Stomach (tissue), 9 donors: ENCODE results near the gene NKAIN2. TPM values are rescaled to one million over a fixed set of nuclear protein-coding genes. Genes with fewer than 3 reads are reported as not detected.

Source experiments
- DNase-seq, 2 donors: peaks; one replicate each; pipeline versions ENCODE4 v3.0.0 to v3.0.0-alpha.2; 2013 to 2019
- H3K27ac ChIP-seq, 5 donors: fragments of 200-600 bp in 4 of 5; sonication (generic) in 4 of 5; one replicate each; pipeline ENCODE4 v1.5.1; 2013 to 2019; ENCODE audit warnings: mild to moderate bottlenecking in 1 of 5, moderate library complexity in 1 of 5
- H3K27me3 ChIP-seq, 3 donors: fragments of 200-600 bp; sonication (generic); one replicate each; pipeline ENCODE4 v1.5.1; 2017 to 2019; ENCODE audit warnings: mixed run types in 1 of 3
- H3K36me3 ChIP-seq, 4 donors: fragments of 200-600 bp; sonication (generic); 1 replicate in 3 of 4; 2 replicates in 1 of 4; pipeline ENCODE4 v1.5.1; 2016 to 2019
- H3K4me1 ChIP-seq, 4 donors: fragments of 200-600 bp; sonication (generic); one replicate each; pipeline ENCODE4 v1.5.1; 2016 to 2019
- H3K4me3 ChIP-seq, 4 donors: fragments of 200-600 bp; sonication (generic) in 3 of 4; one replicate each; pipeline ENCODE4 v1.5.1; 2016 to 2019; ENCODE audit warnings: mild to moderate bottlenecking in 1 of 4
- H3K9me3 ChIP-seq, 4 donors: fragments of 200-600 bp; sonication (generic); one replicate each; pipeline ENCODE4 v1.5.1; 2016 to 2019
- CTCF ChIP-seq, 7 experiments: fragments of 450-650 bp in 4 of 7; fragments of 200-600 bp in 3 of 7; sonication (generic) in 3 of 7; IDR thresholded peaks; one replicate each; pipeline ENCODE4 v1.5.1; 2016 to 2019; ENCODE audit warnings: antibody characterized with exemption in 7 of 7, control low read depth in 2 of 7, mild to moderate bottlenecking in 1 of 7
- EP300 ChIP-seq: sonication (generic); formaldehyde crosslinking; IDR thresholded peaks from one replicate; pipeline ENCODE4 v1.6.1; 2017; ENCODE audit warnings: antibody characterized with exemption
- POLR2A ChIP-seq, 4 donors: fragments of 450-650 bp; IDR thresholded peaks; one replicate each; pipeline ENCODE4 v1.6.1; 2016; ENCODE audit warnings: antibody characterized with exemption in 4 of 4, control low read depth in 2 of 4, mild to moderate bottlenecking in 1 of 4, moderate library complexity in 1 of 4
- POLR2AphosphoS5 ChIP-seq, 3 donors: sonication (generic); formaldehyde crosslinking; IDR thresholded peaks; one replicate each; pipeline ENCODE4 v1.6.1; 2016; ENCODE audit warnings: antibody characterized with exemption in 3 of 3
- WGBS, 5 donors: extraction: QIAGEN DNeasy Blood & Tissue Kit in 3 of 5; methylation state at CpG; one replicate each; pipeline versions ENCODE4 v1.1.5 to v1.1.7; 2013 to 2018; 5-methylcytosine and 5-hydroxymethylcytosine counted together
- intact Hi-C: fragments of 100-400 bp; cut with DNase I; formaldehyde crosslinking; loops from one replicate; pipeline ENCODE4 v1.15.1; 2023; ENCODE audit warnings: low total_unique reads
- polyA plus RNA-seq, 3 donors: library from polyadenylated mRNA; stranded (reverse); fragments of 200-250 nt; gene quantifications; one replicate each; pipeline ENCODE4 v1.2.3, GENCODE V29; 2013
- total RNA-seq, 5 donors: library from RNA; depleted of rRNA; stranded (reverse); fragments of >200 nt; gene quantifications; one replicate each; pipeline versions ENCODE4 v1.1.0 to v1.2.3, GENCODE V29; 2014 to 2016
- donor health status: healthy with polysubstance abuse.
- donor health status: Bipolar disorder and iron deficiency.
- donor health status: healthy.

Gene NKAIN2
- total and polyA plus RNA-seq, 8 donors, result 0.13 to 9.6 (median 1.5) TPM; not detected in 5

- Histone ChIP-seq H3K4me1 (peaks cover 0 to 11% (median 0%) of the 10 kb centered on the region in 4 donors), H3K9me3 (no peaks in the 10 kb centered on the region), H3K27me3 (no peaks in the 10 kb centered on the region), H3K27ac (no peak overlapping the region), H3K4me3 (no peak overlapping the region), H3K36me3 (no peaks in the 10 kb centered on the region)
- intact Hi-C loops, result no loop called here
- 38 to 60% (median 48%) methylated on average over 6 of the region's 6 CpGs for WGBS, 5 donors
- TF ChIP-seq CTCF (IDR thresholded peaks at IDR 0.05) (no peak), POLR2AphosphoS5 (IDR thresholded peaks at IDR 0.05) (no peak), POLR2A (IDR thresholded peaks at IDR 0.05) (no peak), EP300 (no peak)
- DNase-seq, result no peak
Measured at GRCh38 chr6:124073021-124073420, 269.4 kb downstream of the NKAIN2 start.

- no peak for TF ChIP-seq EP300
- no peaks in the 10 kb centered on the region for H3K9me3 ChIP-seq
- no peak overlapping the region for H3K27ac ChIP-seq
- intact Hi-C loops, result no loop called here
- 72 to 83% (median 74%) methylated on average over 6 of the region's 6 CpGs for WGBS, 5 donors
- peaks cover 0 to 11% (median 0%) of the 10 kb centered on the region in 4 donors for H3K4me1 ChIP-seq
- H3K4me3 ChIP-seq, result no peak overlapping the region
- DNase-seq, result no peak
- no peaks in the 10 kb centered on the region for H3K36me3 ChIP-seq
- no peaks in the 10 kb centered on the region for H3K27me3 ChIP-seq
Measured at GRCh38 chr6:124073820-124074587, 270.3 kb downstream of the NKAIN2 start.

- Histone ChIP-seq H3K4me3 (no peak overlapping the region), H3K27ac (no peak overlapping the region), H3K4me1 (peaks cover 0 to 11% (median 0%) of the 10 kb centered on the region in 4 donors), H3K27me3 (no peaks in the 10 kb centered on the region), H3K36me3 (no peaks in the 10 kb centered on the region), H3K9me3 (no peaks in the 10 kb centered on the region)
- no peak for DNase-seq
- 72 to 86% (median 85%) methylated on average over 5 of the region's 5 CpGs for WGBS, 5 donors
- TF ChIP-seq POLR2A (IDR thresholded peaks at IDR 0.05) (no peak), POLR2AphosphoS5 (IDR thresholded peaks at IDR 0.05) (no peak), EP300 (no peak), CTCF (IDR thresholded peaks at IDR 0.05) (no peak)
- intact Hi-C loops, result no loop called here
Measured at GRCh38 chr6:124074606-124075005, 270.9 kb downstream of the NKAIN2 start.

GRCh38 chr6:124076336-124077048 is 272.8 kb downstream of the NKAIN2 start:
- Histone ChIP-seq H3K36me3 (no peaks in the 10 kb centered on the region), H3K27me3 (no peaks in the 10 kb centered on the region), H3K27ac (no peak overlapping the region), H3K4me3 (no peak overlapping the region), H3K4me1 (peaks cover 0 to 11% (median 0%) of the 10 kb centered on the region in 4 donors), H3K9me3 (no peaks in the 10 kb centered on the region)
- DNase-seq, result peak in 1 of 2 donors; percentile 37
- 40 to 55% (median 47%) methylated on average over 5 of the region's 5 CpGs for WGBS, 5 donors
- TF ChIP-seq POLR2A (IDR thresholded peaks at IDR 0.05) (no peak), EP300 (no peak), POLR2AphosphoS5 (IDR thresholded peaks at IDR 0.05) (no peak), CTCF (IDR thresholded peaks at IDR 0.05) (no peak)
- intact Hi-C loops, result no loop called here
